ENCODE data around the gene CD274.
"Not testable (repeated sequence)": the region's sequence is repeated elsewhere in the genome, so short reads cannot be mapped to it uniquely, and the experiment has no call there.

CD274 gene

GRCh38 chr9:5428794-5429528 is 21.4 kb upstream of the CD274 start:
- Histone ChIP-seq H3K36me3 (ENCODE audit: insufficient read depth, low read length) (no peaks in the 10 kb centered on the region), H3K27me3 (ENCODE audit: insufficient read depth, low read length) (no peaks in the 10 kb centered on the region), H3K79me2 (ENCODE audit: control insufficient read depth, insufficient read depth, low read length, unreplicated experiment) (no peaks in the 10 kb centered on the region), H3K27ac (ENCODE audit: low read depth, low read length) (no peak overlapping the region), H2AFZ (ENCODE audit: low read length, unreplicated experiment) (no peak overlapping the region), H3K4me3 (ENCODE audit: low read depth, low read length) (no peak overlapping the region), H3K4me1 (ENCODE audit: control insufficient read depth, insufficient read depth, low read length, unreplicated experiment) (no peaks in the 10 kb centered on the region)

GRCh38 chr9:5429873-5430564 is 20.3 kb upstream of the CD274 start:
- Histone ChIP-seq H3K79me2 (ENCODE audit: control insufficient read depth, insufficient read depth, low read length, unreplicated experiment) (no peaks in the 10 kb centered on the region), H3K27ac (ENCODE audit: low read depth, low read length) (no peak overlapping the region), H3K4me1 (ENCODE audit: control insufficient read depth, insufficient read depth, low read length, unreplicated experiment) (no peaks in the 10 kb centered on the region), H3K27me3 (ENCODE audit: insufficient read depth, low read length) (no peaks in the 10 kb centered on the region), H3K36me3 (ENCODE audit: insufficient read depth, low read length) (no peaks in the 10 kb centered on the region), H2AFZ (ENCODE audit: low read length, unreplicated experiment) (no peak overlapping the region), H3K4me3 (ENCODE audit: low read depth, low read length) (no peak overlapping the region)

- Histone ChIP-seq H2AFZ (ENCODE audit: low read length, unreplicated experiment) (no peak overlapping the region), H3K4me1 (ENCODE audit: control insufficient read depth, insufficient read depth, low read length, unreplicated experiment) (no peaks in the 10 kb centered on the region), H3K27me3 (ENCODE audit: insufficient read depth, low read length) (no peaks in the 10 kb centered on the region), H3K79me2 (ENCODE audit: control insufficient read depth, insufficient read depth, low read length, unreplicated experiment) (no peaks in the 10 kb centered on the region), H3K4me3 (ENCODE audit: low read depth, low read length) (no peak overlapping the region), H3K27ac (ENCODE audit: low read depth, low read length) (no peak overlapping the region), H3K36me3 (ENCODE audit: insufficient read depth, low read length) (peaks cover 7% of the 10 kb centered on the region; the same call in 1 of the 2 replicates)
Observed at GRCh38 chr9:5430912-5431311, 19.4 kb upstream of the CD274 start.

GRCh38 chr9:5432890-5433289 is 17.5 kb upstream of the CD274 start:
- not testable (repeated sequence) for H3K4me1 ChIP-seq (ENCODE audit: control insufficient read depth, insufficient read depth, low read length, unreplicated experiment); H3K36me3 ChIP-seq (ENCODE audit: insufficient read depth, low read length); H2AFZ ChIP-seq (ENCODE audit: low read length, unreplicated experiment); H3K27me3 ChIP-seq (ENCODE audit: insufficient read depth, low read length); H3K4me3 ChIP-seq (ENCODE audit: low read depth, low read length); H3K27ac ChIP-seq (ENCODE audit: low read depth, low read length); H3K79me2 ChIP-seq (ENCODE audit: control insufficient read depth, insufficient read depth, low read length, unreplicated experiment)

GRCh38 chr9:5433328-5433727 is 17.0 kb upstream of the CD274 start:
- H3K4me1 ChIP-seq (ENCODE audit: control insufficient read depth, insufficient read depth, low read length, unreplicated experiment); H3K27me3 ChIP-seq (ENCODE audit: insufficient read depth, low read length); H2AFZ ChIP-seq (ENCODE audit: low read length, unreplicated experiment); H3K27ac ChIP-seq (ENCODE audit: low read depth, low read length); H3K36me3 ChIP-seq (ENCODE audit: insufficient read depth, low read length); H3K4me3 ChIP-seq (ENCODE audit: low read depth, low read length); H3K79me2 ChIP-seq (ENCODE audit: control insufficient read depth, insufficient read depth, low read length, unreplicated experiment): not testable (repeated sequence)

GRCh38 chr9:5433841-5434810 is 16.2 kb upstream of the CD274 start:
- not testable (repeated sequence) for H3K79me2 ChIP-seq (ENCODE audit: control insufficient read depth, insufficient read depth, low read length, unreplicated experiment); H3K36me3 ChIP-seq (ENCODE audit: insufficient read depth, low read length); H3K4me3 ChIP-seq (ENCODE audit: low read depth, low read length); H2AFZ ChIP-seq (ENCODE audit: low read length, unreplicated experiment); H3K27ac ChIP-seq (ENCODE audit: low read depth, low read length); H3K27me3 ChIP-seq (ENCODE audit: insufficient read depth, low read length)
- H3K4me1 ChIP-seq (ENCODE audit: control insufficient read depth, insufficient read depth, low read length, unreplicated experiment): peaks cover 13% of the 10 kb centered on the region

GRCh38 chr9:5435912-5436311 is 14.4 kb upstream of the CD274 start:
- Histone ChIP-seq H3K4me1 (ENCODE audit: control insufficient read depth, insufficient read depth, low read length, unreplicated experiment) (peaks cover 15% of the 10 kb centered on the region), H3K36me3 (ENCODE audit: insufficient read depth, low read length) (peaks cover 7% of the 10 kb centered on the region; the same call in 1 of the 2 replicates), H3K79me2 (ENCODE audit: control insufficient read depth, insufficient read depth, low read length, unreplicated experiment) (peaks cover 2% of the 10 kb centered on the region), H3K4me3 (ENCODE audit: low read depth, low read length) (no peak overlapping the region), H2AFZ (ENCODE audit: low read length, unreplicated experiment) (no peak overlapping the region), H3K27ac (ENCODE audit: low read depth, low read length) (no peak overlapping the region), H3K27me3 (ENCODE audit: insufficient read depth, low read length) (no peaks in the 10 kb centered on the region)

- Histone ChIP-seq H3K36me3 (ENCODE audit: insufficient read depth, low read length) (peaks cover 7% of the 10 kb centered on the region; the same call in 1 of the 2 replicates), H3K27me3 (ENCODE audit: insufficient read depth, low read length) (no peaks in the 10 kb centered on the region), H3K4me3 (ENCODE audit: low read depth, low read length) (peak overlapping the region; percentile 77), H3K4me1 (ENCODE audit: control insufficient read depth, insufficient read depth, low read length, unreplicated experiment) (peaks cover 19% of the 10 kb centered on the region), H3K79me2 (ENCODE audit: control insufficient read depth, insufficient read depth, low read length, unreplicated experiment) (peaks cover 2% of the 10 kb centered on the region), H3K27ac (ENCODE audit: low read depth, low read length) (no peak overlapping the region), H2AFZ (ENCODE audit: low read length, unreplicated experiment) (no peak overlapping the region)
Observed at GRCh38 chr9:5436441-5436840, 13.9 kb upstream of the CD274 start.

- Histone ChIP-seq H3K79me2 (ENCODE audit: control insufficient read depth, insufficient read depth, low read length, unreplicated experiment) (peaks cover 2% of the 10 kb centered on the region), H3K36me3 (ENCODE audit: insufficient read depth, low read length) (peaks cover 7% of the 10 kb centered on the region; the same call in 1 of the 2 replicates), H3K27me3 (ENCODE audit: insufficient read depth, low read length) (no peaks in the 10 kb centered on the region), H3K4me3 (ENCODE audit: low read depth, low read length) (peak within 1 kb of the TSS; percentile 77), H2AFZ (ENCODE audit: low read length, unreplicated experiment) (peak within 1 kb of the TSS; percentile 73), H3K27ac (ENCODE audit: low read depth, low read length) (peak within 1 kb of the TSS; percentile 77), H3K4me1 (ENCODE audit: control insufficient read depth, insufficient read depth, low read length, unreplicated experiment) (peaks cover 20% of the 10 kb centered on the region)
Observed at GRCh38 chr9:5437254-5438216, 12.8 kb upstream of the CD274 start, which contains the start of gene PLGRKT. TSS of gene PLGRKT (minus strand) at chr9:5437925. CDS start at chr9:5431977, 5,948 bp downstream.
